Renal cortex interstitium (tissue), 11 donors: ENCODE measurements around the gene PPP2R5C. TPM values are rescaled to one million over a fixed set of nuclear protein-coding genes. Genes with fewer than 3 reads are reported as not detected.

Experiments used
- DNase-seq, 11 donors: peaks; one replicate each; pipeline ENCODE4 v3.0.0-alpha.2; 2013; ENCODE audit warnings: low read depth in 9 of 11, low spot score in 4 of 11; ENCODE audit errors: extremely low read depth in 1 of 11
- polyA plus RNA-seq, 3 donors: library from polyadenylated mRNA; unstranded; fragments of 120-200 nt; gene quantifications; one replicate each; pipeline ENCODE4 v1.2.1, GENCODE V29; 2013; ENCODE audit not compliant: insufficient read length in 3 of 3

The PPP2R5C gene
- polyA plus RNA-seq, 3 donors, result 96.6 to 115 (median 101) TPM

- no peak for DNase-seq
Observed at GRCh38 chr14:101909371-101910096, 148.0 kb downstream of the PPP2R5C start.

- DNase-seq, result no peak
Observed at GRCh38 chr14:101912841-101913240, 151.3 kb downstream of the PPP2R5C start.

GRCh38 chr14:101914083-101914482 lies 152.6 kb downstream of the PPP2R5C start:
- DNase-seq, result no peak

- DNase-seq, result no peak
Observed at GRCh38 chr14:101915871-101916815, 154.6 kb downstream of the PPP2R5C start.

DNA sequence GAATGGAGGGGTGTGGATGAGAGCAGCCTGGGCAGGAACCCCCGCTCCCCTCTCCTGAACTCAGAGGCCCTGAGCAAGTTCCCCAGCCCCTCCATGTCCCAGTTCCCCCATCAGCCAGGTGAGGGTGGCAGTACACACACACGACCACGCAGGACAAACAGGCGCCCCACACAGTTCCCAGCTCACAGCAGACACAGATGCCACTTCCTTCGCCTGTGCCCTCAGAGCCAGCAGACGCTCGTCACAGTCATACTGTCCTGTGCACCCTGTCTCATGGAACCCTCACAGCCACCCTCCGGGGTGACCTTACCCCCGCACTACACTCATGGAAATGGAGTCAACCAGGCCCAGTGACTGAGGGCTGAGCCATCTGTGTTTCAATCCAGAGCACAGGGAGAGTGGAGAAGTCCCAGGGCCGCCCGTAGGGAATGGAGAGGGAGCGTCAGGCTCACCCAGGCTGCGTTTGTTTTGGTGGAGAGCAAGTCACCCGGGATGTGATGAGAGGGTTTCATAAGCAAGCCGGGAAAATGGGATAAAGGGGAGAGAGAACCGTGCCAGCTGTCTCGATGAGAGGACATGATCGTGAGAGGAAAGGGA lies 155.4 kb downstream of the PPP2R5C start:
- no peak for DNase-seq

DNA sequence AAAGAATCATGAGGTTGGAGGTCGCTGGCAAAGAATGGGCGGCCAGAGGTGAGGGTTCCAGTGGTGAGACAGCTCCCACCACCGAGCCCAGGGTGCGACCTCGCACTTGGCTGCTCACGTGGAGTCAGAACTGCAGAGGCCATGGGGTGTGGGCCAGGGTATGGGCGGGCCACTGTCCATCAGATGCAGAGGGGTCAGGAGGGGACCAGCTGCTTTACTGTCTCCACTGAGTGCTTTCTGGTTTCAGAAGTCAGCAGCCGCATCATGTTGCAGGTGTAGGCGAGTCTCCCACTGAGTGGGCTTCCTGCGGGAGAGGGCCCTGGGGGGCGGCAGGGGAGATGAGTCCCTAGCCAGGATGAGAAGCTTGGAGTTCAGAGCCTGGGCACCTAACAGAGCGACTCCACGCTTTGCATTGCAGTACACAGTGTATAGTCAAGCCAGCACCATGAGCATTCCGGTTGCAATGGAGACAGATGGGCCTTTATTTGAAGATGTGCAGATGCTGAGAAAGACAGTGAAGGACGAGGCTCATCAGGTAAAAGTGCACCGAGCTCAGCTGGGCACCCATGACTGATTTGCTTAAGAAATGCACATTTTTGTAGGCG lies 156.0 kb downstream of the PPP2R5C start:
- no peak for DNase-seq

GRCh38 chr14:101918065-101918989 lies 156.8 kb downstream of the PPP2R5C start:
- no peak for DNase-seq

GRCh38 chr14:101920271-101920670 lies 158.8 kb downstream of the PPP2R5C start:
- DNase-seq, result no peak

GRCh38 chr14:101922866-101923265 lies 161.4 kb downstream of the PPP2R5C start:
- no peak for DNase-seq

- no peak for DNase-seq
Observed at GRCh38 chr14:101925152-101925551, 163.6 kb downstream of the PPP2R5C start.

- no peak for DNase-seq
Observed at GRCh38 chr14:101926085-101926484, 164.6 kb downstream of the PPP2R5C start.

DNA sequence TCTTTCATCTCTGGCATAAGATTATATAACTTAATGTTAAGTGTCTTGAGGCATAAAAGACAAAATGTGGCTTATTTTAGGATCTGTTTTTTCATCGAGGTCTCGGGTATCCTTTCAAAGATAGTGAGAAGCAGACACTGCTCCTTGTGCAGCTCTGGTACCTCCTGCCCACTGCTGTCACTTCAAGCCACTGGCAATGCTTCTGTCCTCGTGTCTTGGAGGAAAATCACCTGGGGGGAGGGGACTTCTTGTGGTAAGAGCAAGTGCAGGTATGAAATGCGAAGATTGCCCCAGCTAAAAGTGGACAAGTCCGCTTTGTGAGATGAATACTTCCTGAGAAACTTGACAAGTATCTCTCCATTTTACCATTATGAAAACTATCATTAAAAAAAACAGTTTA lies 165.1 kb downstream of the PPP2R5C start:
- no peak for DNase-seq

DNA sequence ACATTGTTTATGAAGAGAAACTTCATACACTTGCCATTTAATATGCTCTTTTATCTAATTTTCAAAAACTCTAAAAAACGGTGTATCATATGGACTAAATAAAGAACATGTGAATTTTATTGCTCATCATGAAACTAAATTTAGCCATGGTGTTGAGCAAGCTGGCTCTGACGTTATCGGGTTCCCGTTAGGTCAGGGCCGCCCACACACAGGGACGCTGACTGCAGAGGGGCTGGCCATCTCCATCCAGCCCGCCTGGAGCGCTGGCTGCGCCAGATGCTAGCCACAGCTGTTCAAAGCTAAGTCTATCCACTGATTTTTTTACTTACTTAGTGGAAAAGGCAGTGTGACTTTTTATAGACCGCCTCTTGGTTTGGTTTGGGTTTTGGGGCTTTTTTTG lies 166.3 kb downstream of the PPP2R5C start:
- peak in 8 of 11 donors; percentile 24 to 64 (median 46) for DNase-seq

GRCh38 chr14:101928415-101928841 lies 166.9 kb downstream of the PPP2R5C start:
- DNase-seq, result no peak

GRCh38 chr14:101929096-101929495 lies 167.6 kb downstream of the PPP2R5C start:
- DNase-seq, result no peak

DNA sequence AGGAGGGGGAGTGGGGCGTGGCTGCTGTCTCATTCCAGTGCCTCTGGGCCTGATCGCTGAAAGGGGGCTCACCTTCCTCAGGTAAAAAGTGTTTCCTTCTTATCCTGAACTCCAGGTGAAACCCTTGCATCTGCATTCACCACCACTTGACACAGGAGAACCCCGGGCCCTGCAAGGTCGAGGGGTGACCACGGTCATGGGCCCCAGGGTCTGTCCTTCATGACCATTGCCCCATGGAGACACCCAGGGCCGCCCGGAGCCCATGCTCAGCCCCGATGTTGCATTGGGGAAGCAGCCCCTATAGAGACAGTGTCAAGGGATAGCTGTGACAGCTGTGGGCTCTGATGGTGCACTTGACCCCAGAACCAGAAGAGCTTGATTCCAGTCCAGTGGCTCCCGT lies 168.4 kb downstream of the PPP2R5C start:
- no peak for DNase-seq

DNA sequence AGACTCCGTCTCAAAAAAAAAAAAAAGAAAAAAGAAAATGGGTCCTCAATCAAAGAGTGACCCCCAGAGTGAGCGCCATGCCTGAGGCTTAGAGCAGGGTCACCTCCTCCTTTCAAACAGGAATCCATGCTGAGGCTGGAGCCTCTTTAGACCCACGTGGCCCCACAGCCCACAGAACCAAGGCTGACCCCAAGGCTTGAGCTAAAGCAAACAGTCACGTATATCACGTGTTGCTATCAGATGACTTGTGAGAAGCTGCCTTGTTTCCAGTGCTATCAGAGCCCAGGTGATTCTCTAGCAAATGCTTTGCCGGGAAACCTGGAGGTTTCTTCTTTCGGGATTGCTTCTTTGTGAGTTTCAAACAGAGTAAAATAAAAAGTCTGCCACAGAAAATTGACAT lies 171.2 kb downstream of the PPP2R5C start:
- peak in 1 of 11 donors; percentile 16 for DNase-seq

- no peak for DNase-seq
Observed at GRCh38 chr14:101933209-101933608, 171.7 kb downstream of the PPP2R5C start.
